GM12878 (cell line): Measurements from ENCODE around the gene CHRM4. TPM values are rescaled to one million over a fixed set of nuclear protein-coding genes. Genes with fewer than 3 reads are reported as not detected.

ENCODE experiments used
- ATAC-seq: fragments of 200-7000 bp; cut with Tn5 transposase; 3 replicates; pipeline ENCODE4 v1.9.1; 2020; ENCODE audit warnings: mild to moderate bottlenecking, moderate library complexity
- BruUV-seq: library from RNA; stranded (reverse); fragments of 400-500 nt; replicated peaks from 2 replicates; lab custom pipeline; 2021; lab: Mats Ljungman, UMichigan
- CTCF ChIA-PET: fragments of 300-600 bp; sonication (Branson Sonifier 250); formaldehyde crosslinking; extraction: SDS; loops from one replicate; lab custom pipeline; 2021; ENCODE audit warnings: inconsistent platforms; lab: Yijun Ruan, JAX
- POLR2A ChIA-PET: fragments of 350-600 bp; formaldehyde crosslinking; extraction: SDS; loops from one replicate; lab custom pipeline; 2021; ENCODE audit warnings: inconsistent platforms; lab: Charles Lee
- RAD21 ChIA-PET: fragments of 300-600 bp; sonication (Branson Sonifier 250); formaldehyde crosslinking; loops from one replicate; lab custom pipeline; 2023; ENCODE audit warnings: antibody characterized with exemption; ENCODE audit not compliant: unreplicated experiment; lab: Charles Lee
- SMC1A ChIA-PET: fragments of 300-600 bp; sonication (Branson Sonifier 250); formaldehyde crosslinking; loops from one replicate; lab custom pipeline; 2023; ENCODE audit not compliant: unreplicated experiment, uncharacterized antibody; lab: Charles Lee
- DNase-seq: peaks from one replicate; pipeline ENCODE4 v3.0.0-alpha.2; 2011; ENCODE audit warnings: low read depth, low spot score
- FAIRE-seq: peaks from 3 replicates; lab custom pipeline; 2011; peaks lifted over from hg19 to GRCh38; lab: Jason Lieb, UNC
- H2AFZ ChIP-seq: 2 replicates; pipeline ENCODE4 v1.6.0; 2011; ENCODE audit warnings: low read depth, low read length, control low read depth; ENCODE audit not compliant: control insufficient read depth
- H3K27ac ChIP-seq: 2 replicates; pipeline ENCODE4 v1.5.1; 2011; ENCODE audit warnings: control low read depth; ENCODE audit not compliant: control insufficient read depth, insufficient read depth
- H3K27me3 ChIP-seq, 2 experiments: replicated peaks in 1 of 2; 2 replicates each; pipeline versions ENCODE4 v1.6.0 to v1.6.1; 2011; ENCODE audit warnings: low read length in 1 of 2; ENCODE audit not compliant: control insufficient read depth in 2 of 2, insufficient read depth in 2 of 2
- H3K36me3 ChIP-seq, 2 experiments: 2 replicates each; pipeline ENCODE4 v1.5.1; 2011; ENCODE audit warnings: low read length in 1 of 2; ENCODE audit not compliant: control insufficient read depth in 2 of 2, insufficient read depth in 2 of 2
- H3K4me1 ChIP-seq: 2 replicates; pipeline ENCODE4 v1.6.1; 2011; ENCODE audit warnings: mild to moderate bottlenecking, low read length, moderate library complexity, mixed read lengths; ENCODE audit not compliant: control insufficient read depth, insufficient read depth
- H3K4me2 ChIP-seq: 2 replicates; pipeline ENCODE4 v1.6.0; 2011; ENCODE audit warnings: control low read depth; ENCODE audit not compliant: control insufficient read depth, insufficient read depth
- H3K4me3 ChIP-seq: fragments of 200-600 bp; sonication (generic); 2 replicates; pipeline ENCODE4 v1.5.1; 2016
- H3K79me2 ChIP-seq: 2 replicates; pipeline ENCODE4 v1.6.0; 2011; ENCODE audit warnings: low read length; ENCODE audit not compliant: control insufficient read depth, insufficient read depth
- H3K9ac ChIP-seq: 2 replicates; pipeline ENCODE4 v1.8.0; 2011; ENCODE audit warnings: low read length, control low read depth, mixed read lengths; ENCODE audit not compliant: control insufficient read depth, insufficient read depth
- H3K9me3 ChIP-seq: replicated peaks from 3 replicates; pipeline ENCODE4 v1.5.1; 2011; ENCODE audit warnings: mild to moderate bottlenecking, low read length; ENCODE audit not compliant: control insufficient read depth, insufficient read depth
- H4K20me1 ChIP-seq: 2 replicates; pipeline ENCODE4 v1.6.0; 2011; ENCODE audit not compliant: control insufficient read depth, insufficient read depth
- BCL11A ChIP-seq: IDR thresholded peaks from 2 replicates; pipeline ENCODE4 v1.6.1; 2011; ENCODE audit warnings: low read depth, low read length
- BCL3 ChIP-seq: IDR thresholded peaks from 2 replicates; pipeline ENCODE4 v1.6.1; 2011; ENCODE audit warnings: borderline replicate concordance, low read depth, mild to moderate bottlenecking, moderate library complexity, low read length; ENCODE audit not compliant: insufficient read depth, poor library complexity, severe bottlenecking
- CBX3 ChIP-seq: fragments of 200-600 bp; sonication (generic); IDR thresholded peaks from 2 replicates; pipeline ENCODE4 v1.6.1; 2016; ENCODE audit warnings: low read depth, borderline replicate concordance
- EGR1 ChIP-seq, 2 experiments: IDR thresholded peaks; 1 replicate in 1 of 2; 2 replicates in 1 of 2; pipeline ENCODE4 v1.6.1; 2011 to 2012; ENCODE audit warnings: low read depth in 2 of 2, low read length in 2 of 2, borderline replicate concordance in 1 of 2, mild to moderate bottlenecking in 1 of 2, moderate library complexity in 1 of 2
- IRF3 ChIP-seq: fragments of 450-650 bp; IDR thresholded peaks from 2 replicates; pipeline ENCODE4 v1.6.1; 2014; ENCODE audit warnings: mild to moderate bottlenecking
- MAX ChIP-seq: IDR thresholded peaks from 2 replicates; pipeline ENCODE4 v1.6.1; 2012; ENCODE audit warnings: low read depth, low read length, improper control_type of control experiment
- MEF2A ChIP-seq: IDR thresholded peaks from 2 replicates; pipeline ENCODE4 v1.6.1; 2011; ENCODE audit warnings: low read depth, mild to moderate bottlenecking, low read length, moderate library complexity; ENCODE audit not compliant: insufficient read depth
- NFXL1 ChIP-seq: fragments of 450-650 bp; IDR thresholded peaks from 2 replicates; pipeline ENCODE4 v1.6.1; 2017; ENCODE audit warnings: antibody characterized with exemption, mild to moderate bottlenecking, borderline replicate concordance
- PKNOX1 ChIP-seq: fragments of 450-650 bp; IDR thresholded peaks from 2 replicates; pipeline ENCODE4 v1.6.1; 2016; ENCODE audit warnings: mild to moderate bottlenecking
- POU2F2 ChIP-seq: IDR thresholded peaks from 3 replicates; pipeline ENCODE4 v1.6.1; 2011; ENCODE audit warnings: low read depth, mild to moderate bottlenecking, low read length, borderline replicate concordance
- RAD21 ChIP-seq: IDR thresholded peaks from 2 replicates; pipeline ENCODE4 v1.6.1; 2011; ENCODE audit warnings: mild to moderate bottlenecking, low read depth, low read length, moderate library complexity; ENCODE audit not compliant: insufficient read depth
- RELB ChIP-seq: fragments of 450-650 bp; IDR thresholded peaks from 2 replicates; pipeline ENCODE4 v1.6.1; 2017; ENCODE audit warnings: low read depth, mild to moderate bottlenecking, moderate library complexity
- ZNF217 ChIP-seq: fragments of 450-650 bp; IDR thresholded peaks from 2 replicates; pipeline ENCODE4 v1.6.1; 2017; ENCODE audit warnings: antibody characterized with exemption, mild to moderate bottlenecking
- WGBS: methylation state at CpG from one replicate; pipeline ENCODE4 v1.1.6; 2016; ENCODE audit warnings: low lambda C conversion rate; ENCODE audit not compliant: insufficient replicate concordance, insufficient coverage; ENCODE audit errors: missing lambda C conversion rate; 5-methylcytosine and 5-hydroxymethylcytosine counted together
- in situ Hi-C: fragments of 300-500 bp; cut with MboI; formaldehyde crosslinking; loops from 9 replicates; pipeline ENCODE4 v1.14.3; 2018; ENCODE audit warnings: mixed read lengths
- intact Hi-C: fragments of 100-400 bp; cut with micrococcal nuclease; formaldehyde crosslinking; loops from one replicate; pipeline ENCODE4 v1.14.2; 2022; ENCODE audit not compliant: unreplicated experiment
- polyA plus RNA-seq, 11 experiments: library from polyadenylated mRNA; depleted of rRNA in 4 of 11; unstranded in 6 of 11; stranded (reverse) in 5 of 11; fragments of >200 nt; fragmentation: Nextera tagmentation in 4 of 11; fragmentation: Illumina TruSeq in 1 of 11; extraction: Ambion mirVana in 4 of 11; extraction: Trizol in 1 of 11; gene quantifications; 1 replicate in 1 of 11; 2 replicates in 10 of 11; pipeline versions ENCODE4 v1.2.1 to v1.2.3, GENCODE V29; 2011 to 2016; ENCODE audit warnings: inconsistent platforms in 2 of 11, missing spikeins in 2 of 11, low read depth in 1 of 11
- total RNA-seq, 4 experiments: library from RNA; depleted of rRNA in 3 of 4; stranded (reverse); fragments of >200 nt in 3 of 4; fragmentation: Illumina TruSeq in 1 of 4; extraction: Trizol in 1 of 4; gene quantifications; 2 replicates each; pipeline versions ENCODE4 v1.2.1 to v1.2.3, GENCODE V29; 2013 to 2021

Gene CHRM4
- total and polyA plus RNA-seq, 10 of the 15 experiments (the other 5 are each of a cell fraction or from before 2014, with no cell fraction given): 0.12 to 0.23 (median 0.13) TPM; not detected in 7

GRCh38 chr11:46361283-46362155 is 30.1 kb downstream of the CHRM4 start:
- SMC1A ChIA-PET: interaction anchor here (0.7 to 6.0 kb wide), 11 partner anchors 11 to 176 kb away, joined by 3 to 70 read pairs (median 4); partner anchors contain the start of gene DGKZ
- H3K79me2 ChIP-seq: peaks cover 29% of the 10 kb centered on the region
- CTCF ChIA-PET: interaction anchor here (0.6 to 19.9 kb wide), 15 partner anchors 4 to 257 kb away, joined by 3 to 423 read pairs (median 4); partner anchors contain the start of genes ATG13, DGKZ and HARBI1
- peaks cover 20% of the 10 kb centered on the region for H3K4me1 ChIP-seq
- in situ Hi-C loops (no loop called here), intact Hi-C loops (no loop called here)
- peak; percentile 97 for ATAC-seq
- H3K9me3 ChIP-seq: no peaks in the 10 kb centered on the region
- RAD21 ChIA-PET: interaction anchor here (0.7 to 3.1 kb wide), 13 partner anchors 9 to 199 kb away, joined by 3 to 38 read pairs (median 4); partner anchors contain the start of gene DGKZ
- H2AFZ ChIP-seq: peak overlapping the region; percentile 68
- no peaks in the 10 kb centered on the region for H4K20me1 ChIP-seq
- WGBS: under 1% methylated on average over 23 of the region's 26 CpGs
- no TSS peak for BruUV-seq
- peak; percentile 97 for FAIRE-seq
- H3K9ac ChIP-seq: peak overlapping the region; percentile 86
- POLR2A ChIA-PET: interaction anchor here (0.6 to 3.2 kb wide), 10 partner anchors 10 to 200 kb away, joined by 3 to 32 read pairs (median 4); partner anchors contain the start of gene DGKZ
- no peaks in the 10 kb centered on the region for H3K27me3 ChIP-seq
- H3K4me3 ChIP-seq: peak overlapping the region; percentile 65
- peak overlapping the region; percentile 86 for H3K4me2 ChIP-seq
- peaks cover 0 to 8% of the 10 kb centered on the region in 2 experiments; a peak in 3 of 4 replicates for H3K36me3 ChIP-seq
- DNase-seq: peak; percentile 44
- peak overlapping the region; percentile 90 for H3K27ac ChIP-seq
- TF ChIP-seq RAD21 (no peak), MEF2A (no peak), PKNOX1 (peak; percentile 27; the same call in 1 of the 2 replicates), CBX3 (no peak), POU2F2 (peak; percentile 78; the same call in 2 of the 3 replicates), RELB (peak; percentile 82), MAX (no peak), IRF3 (no peak), EGR1 (IDR thresholded peaks at IDR 0.05; ENCODE audit: borderline replicate concordance in 1 of 2, low read depth in 2 of 2, low read length in 2 of 2) (peak in 1 of 2 experiments; percentile 78; a peak in 2 of 3 replicates), BCL3 (no peak), ZNF217 (no peak), BCL11A (no peak), NFXL1 (no peak)
